ENCODE measurements around the gene TCFL5.

- TF ChIP-seq GATA2 (IDR thresholded peaks at IDR 0.05; ENCODE audit: insufficient read depth, insufficient read length, low read depth, low read length) (no peak), CTCF (IDR thresholded peaks at IDR 0.05; ENCODE audit: extremely low read depth in 1 of 2, insufficient read depth in 1 of 2, low read depth in 1 of 2, low read length in 2 of 2) (no peak)
Measured at GRCh38 chr20:62834967-62835730, 26.5 kb downstream of the TCFL5 start.

Data from endothelial cell of umbilical vein (primary cell).